Cortex of kidney (tissue), 1 donor: ENCODE results near the gene COL23A1.

Experiments
- DNase-seq: peaks from one replicate; lab custom pipeline; 2025; lab: John Stamatoyannopoulos, UW

COL23A1 gene

DNA sequence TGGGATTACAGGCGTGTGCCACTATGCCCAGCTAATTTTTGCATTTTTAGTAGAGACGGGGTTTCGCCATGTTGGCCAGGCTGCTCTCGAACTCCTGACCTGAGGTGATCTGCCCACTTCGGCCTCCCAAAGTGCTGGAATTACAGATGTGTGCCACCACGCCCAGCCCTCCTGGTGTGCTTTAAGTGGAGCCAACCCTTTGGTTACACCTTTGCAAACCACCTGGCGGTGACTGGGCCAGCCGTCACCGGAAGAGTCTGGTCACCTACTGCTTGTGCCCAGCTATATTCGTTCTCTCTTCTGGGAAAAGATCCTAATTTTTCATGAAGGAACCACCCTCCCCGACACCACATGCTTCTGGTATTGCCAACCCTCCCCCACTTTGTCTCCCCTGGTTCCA is 35.9 kb downstream of the COL23A1 start:
- no peak for DNase-seq

DNA sequence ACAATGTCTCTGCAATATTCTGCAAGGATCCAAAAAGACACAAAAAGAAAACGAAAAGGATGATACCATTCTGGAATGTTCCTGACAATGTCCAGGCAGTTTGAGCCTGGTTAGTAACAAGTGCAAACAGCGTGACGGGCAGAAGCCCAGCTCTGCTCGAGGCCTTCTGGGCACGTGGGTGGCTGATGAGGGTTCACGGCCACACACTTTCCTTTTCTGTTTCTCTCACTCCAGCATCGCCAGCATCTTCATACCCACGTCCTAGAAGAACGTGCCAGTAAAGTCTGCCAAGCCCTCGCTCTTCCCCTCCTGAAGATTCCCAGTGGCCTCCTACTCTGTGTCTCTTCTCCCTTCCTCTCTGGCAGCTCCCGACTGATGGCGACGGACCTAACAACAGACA is 36.7 kb downstream of the COL23A1 start:
- DNase-seq = no peak

GRCh38 chr5:178551468-178551867 is 38.7 kb downstream of the COL23A1 start:
- no peak for DNase-seq

- DNase-seq = no peak
These were observed 39.1 kb downstream of the COL23A1 start for GRCh38 chr5:178551059-178551458.

- no peak for DNase-seq
These were observed 41.4 kb downstream of the COL23A1 start for GRCh38 chr5:178548746-178549145.

DNA sequence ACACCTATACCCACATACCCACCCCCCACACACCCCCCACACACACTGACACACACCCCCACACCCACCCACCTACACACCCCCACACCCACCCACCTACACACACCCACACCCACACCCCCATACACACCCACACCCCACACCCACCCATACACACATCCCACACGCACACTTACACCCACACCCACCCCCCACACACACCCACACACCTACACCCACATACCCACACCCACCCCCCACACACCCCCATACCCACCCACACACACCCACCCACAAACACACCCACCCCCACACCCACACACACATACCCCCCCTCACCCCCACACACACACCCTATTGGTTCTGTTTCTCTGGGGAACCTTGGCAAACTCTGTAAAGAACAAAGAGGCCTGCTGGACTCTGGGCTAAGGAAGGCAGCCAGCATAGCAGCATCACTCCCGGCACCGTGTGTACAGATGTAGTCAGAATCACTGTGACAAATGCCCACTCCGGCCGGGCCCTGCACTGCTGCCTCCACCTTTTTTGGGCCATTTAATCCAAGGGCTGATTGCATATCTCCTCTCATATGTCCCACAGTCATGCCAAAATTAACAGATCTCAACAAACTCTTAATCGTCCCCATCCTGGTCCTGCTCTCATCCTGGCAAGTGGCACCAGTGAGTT is 42.3 kb downstream of the COL23A1 start:
- no peak for DNase-seq

- DNase-seq = no peak
These were observed 43.0 kb downstream of the COL23A1 start for GRCh38 chr5:178547052-178547666.

GRCh38 chr5:178546675-178547033 is 43.5 kb downstream of the COL23A1 start:
- no peak for DNase-seq

GRCh38 chr5:178545941-178546674 is 44.1 kb downstream of the COL23A1 start:
- DNase-seq = no peak

DNA sequence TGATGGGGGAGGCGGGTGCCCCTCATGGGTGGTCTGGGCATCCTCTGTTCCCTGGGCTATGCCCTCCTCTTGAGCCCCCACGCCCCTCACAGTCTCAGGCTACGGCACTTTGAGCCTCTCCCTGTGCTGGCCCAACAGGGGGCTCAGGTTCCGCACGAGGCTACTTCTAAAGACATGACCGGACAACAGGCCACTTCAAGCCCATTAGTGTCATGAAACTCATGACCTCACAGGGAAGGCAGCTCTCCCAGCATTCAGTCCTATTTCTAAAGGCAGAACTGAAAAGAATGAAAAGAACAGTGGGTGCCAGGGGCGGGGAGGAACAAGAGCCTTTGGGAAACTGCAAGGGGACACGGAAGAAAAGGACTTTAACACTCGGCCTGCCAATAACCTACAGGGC is 45.0 kb downstream of the COL23A1 start:
- DNase-seq = no peak

DNA sequence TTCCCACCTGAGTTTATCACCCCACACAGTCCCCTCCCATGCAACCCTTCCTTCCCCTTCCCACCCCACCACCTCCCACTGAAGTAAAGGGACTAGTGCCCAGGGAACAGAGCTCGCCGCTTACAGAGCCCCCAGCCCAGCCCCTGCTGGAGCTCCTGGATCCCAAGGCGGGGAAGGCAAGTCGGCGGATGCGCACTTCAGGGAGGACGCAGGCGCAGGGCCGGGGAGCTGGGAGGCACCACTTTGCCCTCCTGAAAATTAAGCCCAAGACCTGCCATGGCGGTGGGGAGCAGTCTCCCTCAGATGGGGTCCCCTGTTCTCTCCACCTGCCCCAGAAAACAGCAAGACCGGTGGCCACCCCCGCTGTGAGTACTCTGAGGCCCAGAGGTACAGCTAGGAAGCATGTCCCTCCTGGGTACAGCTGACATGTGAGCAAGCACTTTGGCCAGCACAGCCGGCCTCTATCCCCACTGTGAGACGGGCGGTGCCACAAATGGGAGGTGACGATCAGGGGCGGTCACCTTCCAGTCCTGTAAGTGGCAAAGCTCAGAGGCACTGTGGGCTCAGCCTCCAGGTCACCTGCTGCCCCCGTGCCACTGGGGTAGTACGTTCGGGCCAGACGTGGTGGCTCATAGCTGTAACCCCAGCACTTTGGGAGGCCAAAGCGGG is 45.9 kb downstream of the COL23A1 start:
- DNase-seq = no peak

DNA sequence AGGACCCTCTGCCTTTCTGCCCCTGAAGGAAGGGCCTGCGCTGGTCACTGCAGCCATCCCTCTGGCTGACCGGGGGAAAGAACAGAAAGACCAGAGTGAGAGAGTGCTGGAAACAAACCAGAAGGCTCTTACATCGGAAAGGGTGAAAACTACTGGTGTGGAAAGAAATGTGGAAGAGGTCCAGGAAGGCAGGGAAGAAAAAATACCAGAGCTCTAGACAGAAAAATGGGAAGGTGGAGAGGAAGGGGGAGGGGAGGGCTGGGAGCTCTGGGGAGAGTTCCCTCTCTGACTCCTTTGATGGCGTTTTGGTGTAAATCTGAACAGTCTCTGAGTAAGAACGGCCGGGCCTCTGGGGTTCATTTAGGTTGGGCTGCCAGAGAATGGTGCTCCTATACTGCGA is 47.7 kb downstream of the COL23A1 start:
- DNase-seq = no peak

GRCh38 chr5:178540526-178540925 is 49.7 kb downstream of the COL23A1 start:
- DNase-seq = no peak

DNA sequence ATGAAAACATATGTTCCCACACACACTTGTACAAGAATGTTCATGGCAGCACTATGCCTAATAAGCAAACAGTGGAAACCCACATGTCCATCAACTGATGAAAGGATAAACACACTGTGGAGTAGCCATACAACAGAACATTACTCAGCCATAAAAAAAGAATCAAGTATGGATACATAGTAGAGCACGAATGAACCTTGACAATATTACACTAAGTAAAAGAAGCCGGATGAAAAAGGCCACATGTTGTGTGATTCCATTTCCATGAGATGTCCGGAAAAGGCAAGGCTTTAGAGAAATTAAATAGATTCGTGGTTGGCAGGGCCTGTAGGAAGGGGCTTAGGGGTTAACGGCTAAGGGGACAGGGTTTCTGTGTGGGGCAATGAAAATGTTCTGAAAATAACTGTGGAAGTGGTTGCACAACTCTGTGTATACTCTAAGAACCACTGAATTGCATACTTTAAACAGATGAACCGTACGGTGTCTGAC is 51.4 kb downstream of the COL23A1 start:
- no peak for DNase-seq

DNA sequence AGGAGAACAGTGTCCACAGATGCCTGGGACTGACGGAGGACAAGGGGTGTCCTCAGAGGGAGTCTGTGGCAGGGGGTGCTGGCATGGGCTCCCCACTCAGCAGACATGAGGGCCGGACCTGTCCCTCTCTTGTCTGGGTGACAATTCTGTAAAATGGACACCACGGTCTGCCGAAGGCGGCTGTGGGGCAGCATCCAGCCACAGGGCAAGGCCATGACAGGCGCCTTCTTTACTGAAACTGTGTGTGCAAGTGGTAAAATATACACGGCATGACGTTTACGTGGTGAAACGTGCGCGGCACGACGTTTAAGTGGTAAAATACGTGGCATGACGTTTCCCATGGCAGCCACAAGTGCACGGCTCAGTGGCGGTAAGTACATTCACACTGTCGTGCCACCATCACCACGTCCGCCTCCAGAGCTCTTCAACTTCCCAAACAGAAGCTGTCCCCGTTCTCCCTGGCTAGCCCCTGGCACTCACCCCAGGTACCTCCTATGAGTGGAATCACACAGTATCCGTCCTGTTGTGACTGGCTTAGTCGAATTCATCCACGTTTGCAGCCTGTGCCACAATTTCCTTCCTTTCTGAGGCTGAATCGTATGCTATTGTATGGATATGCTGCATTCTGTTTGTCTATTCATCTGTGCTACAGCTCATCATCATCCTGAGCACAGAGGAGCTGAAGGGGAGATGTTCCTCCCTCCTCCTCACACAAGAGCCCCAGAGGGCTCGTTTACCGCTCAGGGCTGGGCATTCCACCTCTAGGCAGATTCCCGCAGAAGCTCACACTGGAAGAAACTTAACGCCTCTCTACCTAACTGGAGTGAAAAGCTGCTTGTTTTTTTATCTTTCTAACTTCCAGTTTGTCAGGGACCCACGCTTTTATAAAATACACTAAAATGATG is 52.5 kb downstream of the COL23A1 start:
- DNase-seq = no peak

DNA sequence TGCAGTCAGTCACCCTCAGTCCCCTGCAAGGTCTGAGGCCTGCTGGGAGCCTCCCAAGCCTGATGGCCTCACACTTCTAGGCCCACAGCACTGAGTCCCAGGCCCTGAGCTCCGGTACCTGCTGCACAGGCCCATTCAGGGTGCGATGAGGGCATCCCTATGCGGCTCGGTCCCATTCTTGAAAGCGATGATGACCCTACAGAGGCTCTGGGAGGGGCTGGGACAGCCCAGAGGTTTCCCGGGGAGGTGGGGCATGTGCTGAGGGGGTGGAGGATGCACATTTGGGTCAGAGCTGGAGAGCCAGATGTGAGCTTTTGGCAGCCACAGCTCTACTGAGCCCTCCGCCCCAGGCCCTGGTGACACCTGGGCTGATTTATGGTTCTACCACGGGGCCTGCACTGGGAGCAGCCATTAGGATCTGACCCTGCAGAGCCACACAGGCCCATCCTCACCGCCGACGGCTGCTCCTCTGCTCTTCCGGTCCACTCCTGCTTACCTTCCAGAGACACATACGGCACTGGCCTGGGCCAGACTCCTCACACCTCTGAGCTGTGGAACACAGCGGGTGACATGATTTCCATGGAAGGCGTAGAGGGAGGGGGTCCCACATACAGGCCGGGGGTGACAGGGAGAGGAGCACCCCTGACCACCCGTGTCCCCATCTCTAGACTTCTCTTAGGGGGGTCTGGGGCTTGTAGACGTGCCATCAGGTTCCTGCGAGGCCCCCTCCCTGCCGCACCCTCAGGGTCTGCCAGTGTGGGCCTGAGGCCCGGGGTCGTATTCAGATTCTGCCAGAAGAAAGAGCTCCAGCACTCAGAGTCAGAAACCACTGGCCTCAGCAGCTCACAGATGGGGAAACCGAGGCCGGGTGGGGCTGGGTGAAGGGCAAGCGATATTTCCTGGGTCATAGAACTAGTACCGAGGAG is 53.4 kb downstream of the COL23A1 start:
- DNase-seq = no peak

DNA sequence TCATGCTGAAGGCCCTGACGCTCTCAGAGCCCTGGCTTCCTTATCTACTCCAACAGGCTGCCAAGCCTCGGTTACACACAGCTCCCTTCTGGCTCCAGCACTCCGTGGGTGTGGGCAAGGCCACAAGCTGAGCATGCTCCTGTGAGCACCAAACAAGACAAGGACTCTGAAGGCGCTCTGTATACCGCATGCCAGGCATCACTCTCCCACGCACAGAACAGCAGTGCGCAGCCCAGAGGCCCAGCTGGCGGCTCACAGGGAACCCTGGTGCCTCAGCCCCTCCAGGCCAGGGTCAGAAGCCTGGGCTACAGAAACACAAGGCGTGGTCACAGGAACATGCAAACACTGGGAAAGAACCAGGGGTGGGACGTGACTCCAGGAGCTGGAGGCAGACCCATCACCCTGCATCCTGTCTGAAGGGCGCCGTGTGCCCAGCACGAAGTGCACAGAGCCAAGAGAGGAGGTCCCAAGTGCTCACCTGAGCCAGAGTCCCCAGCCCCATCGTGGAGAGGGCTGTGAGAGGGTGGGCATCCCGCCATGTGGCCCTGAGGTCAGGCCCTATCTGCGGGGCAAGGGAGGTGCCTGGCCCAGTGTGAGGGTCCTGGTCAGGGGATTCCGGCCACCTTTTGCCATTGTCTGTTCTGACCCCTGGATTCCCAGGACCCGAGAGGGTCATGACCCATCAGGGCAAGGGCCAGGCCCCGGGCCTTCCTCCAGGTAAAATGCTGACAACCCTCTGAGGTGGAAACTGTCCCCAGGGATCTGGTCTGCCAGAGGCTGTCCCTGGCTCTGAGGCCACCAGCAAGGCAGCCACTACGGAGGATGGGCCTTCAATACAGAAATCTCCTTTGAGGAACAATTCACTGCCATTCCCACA is 54.7 kb downstream of the COL23A1 start:
- DNase-seq = no peak

GRCh38 chr5:178533136-178533535 is 57.1 kb downstream of the COL23A1 start:
- DNase-seq = no peak

DNA sequence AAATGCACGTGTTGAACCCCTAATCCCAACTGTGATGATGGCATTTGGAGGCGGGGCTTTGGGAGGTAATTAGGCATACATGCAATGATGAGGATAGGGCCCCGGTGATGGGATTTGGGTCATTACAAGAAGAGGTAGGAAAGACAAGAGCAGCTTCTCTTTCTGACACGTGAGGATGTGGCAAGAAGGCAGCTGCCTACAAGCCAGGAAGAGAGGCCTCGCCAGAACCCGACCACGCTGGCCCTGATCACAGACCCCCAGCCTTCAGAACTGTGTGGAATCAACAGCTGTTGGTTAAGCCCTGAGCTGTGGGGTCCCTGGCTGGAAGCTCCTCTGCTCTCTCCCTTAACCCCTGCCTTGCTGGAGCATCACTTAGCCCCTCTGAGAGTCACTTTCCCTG is 57.5 kb downstream of the COL23A1 start:
- no peak for DNase-seq

DNA sequence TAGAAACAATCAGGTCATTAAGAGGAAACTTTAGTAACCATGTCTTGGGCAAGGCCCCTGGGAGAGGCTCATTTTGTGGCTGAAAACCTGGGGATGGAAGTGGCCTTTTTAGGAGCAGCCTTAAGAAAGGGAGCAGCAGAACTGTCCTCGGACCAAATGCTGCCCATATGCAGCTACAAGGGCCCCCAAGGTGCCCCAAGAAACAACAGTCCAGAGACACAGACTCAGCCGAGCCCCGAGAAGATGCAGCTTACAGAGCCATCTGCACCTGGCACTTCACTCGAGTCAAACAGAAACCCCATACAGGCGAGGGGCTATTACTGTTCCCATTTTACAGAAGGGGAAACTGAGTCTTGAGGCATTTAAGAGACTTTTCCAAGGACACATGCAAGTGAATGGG is 58.0 kb downstream of the COL23A1 start:
- no peak for DNase-seq
